ENCODE results near the gene ATXN1. TPM values are rescaled to one million over a fixed set of nuclear protein-coding genes. Genes with fewer than 3 reads are reported as not detected.

The ATXN1 gene
- total RNA-seq, 1 donor from 2014 or later = 3.9 TPM

DNA sequence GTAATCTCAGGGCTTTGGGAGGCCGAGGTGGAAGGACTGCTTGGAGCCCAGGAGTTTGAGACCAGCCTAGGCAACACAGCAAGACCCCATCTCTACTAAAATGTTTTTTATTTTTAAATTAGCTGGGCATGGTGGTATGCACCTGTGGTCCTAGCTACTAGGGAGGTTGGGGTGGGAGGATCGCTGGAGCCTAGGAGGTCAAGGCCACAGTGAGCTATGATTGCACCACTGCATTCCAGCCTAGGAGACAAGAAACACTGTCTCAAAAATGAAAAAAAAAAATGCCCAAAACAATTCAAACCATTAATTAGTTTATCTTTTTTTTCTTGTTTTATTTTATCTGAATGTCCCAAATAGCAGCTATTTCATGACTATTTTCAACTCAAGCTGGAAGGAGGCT is 437.1 kb downstream of the ATXN1 start:
- Mint-ChIP-seq H3K36me3 (ENCODE audit: low read depth) (no peaks in the 10 kb centered on the region), H3K27me3 (ENCODE audit: low read depth) (no peaks in the 10 kb centered on the region), H3K4me1 (peaks cover 24% of the 10 kb centered on the region), H3K4me3 (no peak overlapping the region), H3K27ac (ENCODE audit: unreplicated experiment) (no peak overlapping the region), H3K9me3 (peaks cover 2% of the 10 kb centered on the region)
- no peak for DNase-seq (ENCODE audit: low read depth, low spot score)
- TF ChIP-seq, protein P1, sequence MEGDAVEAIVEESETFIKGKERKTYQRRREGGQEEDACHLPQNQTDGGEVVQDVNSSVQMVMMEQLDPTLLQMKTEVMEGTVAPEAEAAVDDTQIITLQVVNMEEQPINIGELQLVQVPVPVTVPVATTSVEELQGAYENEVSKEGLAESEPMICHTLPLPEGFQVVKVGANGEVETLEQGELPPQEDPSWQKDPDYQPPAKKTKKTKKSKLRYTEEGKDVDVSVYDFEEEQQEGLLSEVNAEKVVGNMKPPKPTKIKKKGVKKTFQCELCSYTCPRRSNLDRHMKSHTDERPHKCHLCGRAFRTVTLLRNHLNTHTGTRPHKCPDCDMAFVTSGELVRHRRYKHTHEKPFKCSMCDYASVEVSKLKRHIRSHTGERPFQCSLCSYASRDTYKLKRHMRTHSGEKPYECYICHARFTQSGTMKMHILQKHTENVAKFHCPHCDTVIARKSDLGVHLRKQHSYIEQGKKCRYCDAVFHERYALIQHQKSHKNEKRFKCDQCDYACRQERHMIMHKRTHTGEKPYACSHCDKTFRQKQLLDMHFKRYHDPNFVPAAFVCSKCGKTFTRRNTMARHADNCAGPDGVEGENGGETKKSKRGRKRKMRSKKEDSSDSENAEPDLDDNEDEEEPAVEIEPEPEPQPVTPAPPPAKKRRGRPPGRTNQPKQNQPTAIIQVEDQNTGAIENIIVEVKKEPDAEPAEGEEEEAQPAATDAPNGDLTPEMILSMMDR (conservative IDR thresholded peaks at IDR 0.05) = no peak

DNA sequence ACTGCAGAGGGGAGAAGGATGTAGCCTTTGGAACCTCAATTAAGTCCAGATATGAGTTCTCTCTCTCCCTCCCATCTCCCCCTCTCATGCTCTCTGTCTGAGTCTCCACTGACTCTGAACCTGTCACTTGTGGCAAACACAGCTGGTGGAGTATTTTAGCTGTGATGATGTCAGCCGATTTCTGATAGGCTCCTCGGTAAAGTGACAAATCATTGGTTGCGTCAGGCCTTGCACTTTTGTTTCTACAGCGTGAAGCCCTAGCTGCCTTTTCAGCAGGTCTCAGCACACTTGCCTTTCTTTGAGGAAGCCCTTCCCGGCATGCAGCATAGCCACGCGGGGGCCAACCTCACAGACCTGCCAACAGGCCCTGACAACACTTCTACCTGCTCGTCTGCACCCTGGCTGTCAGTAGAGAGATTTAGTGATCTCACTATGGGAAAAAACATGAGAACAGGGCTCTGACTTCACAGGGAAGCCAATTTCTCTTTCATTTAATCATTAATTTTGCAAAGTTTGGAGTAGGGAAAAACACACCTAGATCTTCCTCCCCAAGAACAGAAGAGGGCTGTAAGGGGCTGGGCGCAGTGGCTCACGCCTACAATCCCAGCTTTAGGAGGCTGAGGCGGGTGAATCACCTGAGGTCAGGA is 438.5 kb downstream of the ATXN1 start:
- Mint-ChIP-seq H3K27me3 (ENCODE audit: low read depth) (no peaks in the 10 kb centered on the region), H3K36me3 (ENCODE audit: low read depth) (no peaks in the 10 kb centered on the region), H3K4me3 (no peak overlapping the region), H3K4me1 (peaks cover 26% of the 10 kb centered on the region), H3K27ac (ENCODE audit: unreplicated experiment) (peak overlapping the region; percentile 44), H3K9me3 (peaks cover 2% of the 10 kb centered on the region)
- DNase-seq (ENCODE audit: low read depth, low spot score) = no peak
- TF ChIP-seq, protein P1 (conservative IDR thresholded peaks at IDR 0.05) = no peak

DNA sequence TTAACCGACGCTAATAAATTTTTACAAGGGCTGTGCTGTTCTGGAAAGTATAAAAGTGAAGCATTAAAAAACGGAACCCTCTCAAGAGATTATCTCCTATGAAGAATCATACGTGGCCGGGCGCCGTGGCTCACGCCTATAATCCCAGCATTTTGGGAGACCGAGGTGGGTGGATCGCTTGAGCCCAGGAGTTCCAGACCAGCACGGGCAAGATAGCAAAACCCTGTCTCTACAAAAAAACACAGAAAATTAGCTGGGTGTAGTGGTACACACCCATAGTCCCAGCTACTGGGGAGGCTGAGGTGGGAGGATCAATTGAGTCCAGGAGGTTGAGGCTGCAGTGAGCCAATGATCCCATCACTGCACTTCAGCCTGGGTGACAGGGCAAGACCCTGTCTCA is 439.4 kb downstream of the ATXN1 start:
- Mint-ChIP-seq H3K27me3 (ENCODE audit: low read depth) (no peaks in the 10 kb centered on the region), H3K4me3 (no peak overlapping the region), H3K36me3 (ENCODE audit: low read depth) (no peaks in the 10 kb centered on the region), H3K9me3 (peaks cover 2% of the 10 kb centered on the region), H3K27ac (ENCODE audit: unreplicated experiment) (no peak overlapping the region), H3K4me1 (peaks cover 26% of the 10 kb centered on the region)
- DNase-seq (ENCODE audit: low read depth, low spot score) = no peak
- TF ChIP-seq, protein P1 (conservative IDR thresholded peaks at IDR 0.05) = no peak

DNA sequence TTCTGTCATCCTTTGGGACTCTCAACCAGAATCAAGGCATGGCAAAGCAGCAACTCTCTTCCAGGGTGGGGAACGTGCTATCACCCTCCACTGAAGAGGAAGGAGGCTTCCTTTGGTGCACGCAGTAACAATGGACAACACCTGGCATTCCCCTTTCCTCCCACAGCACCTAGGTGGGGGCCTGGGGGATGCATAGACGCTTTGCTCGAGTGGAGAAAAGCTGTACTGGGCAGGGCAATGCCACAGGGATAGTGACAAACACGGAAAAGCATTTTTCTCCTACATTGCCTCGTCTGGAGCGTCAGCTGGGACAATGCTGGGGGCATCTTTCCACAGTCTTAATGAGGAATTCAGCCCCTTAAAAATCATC is 439.9 kb downstream of the ATXN1 start:
- Mint-ChIP-seq H3K36me3 (ENCODE audit: low read depth) (no peaks in the 10 kb centered on the region), H3K27ac (ENCODE audit: unreplicated experiment) (no peak overlapping the region)
- DNase-seq (ENCODE audit: low read depth, low spot score) = no peak

DNA sequence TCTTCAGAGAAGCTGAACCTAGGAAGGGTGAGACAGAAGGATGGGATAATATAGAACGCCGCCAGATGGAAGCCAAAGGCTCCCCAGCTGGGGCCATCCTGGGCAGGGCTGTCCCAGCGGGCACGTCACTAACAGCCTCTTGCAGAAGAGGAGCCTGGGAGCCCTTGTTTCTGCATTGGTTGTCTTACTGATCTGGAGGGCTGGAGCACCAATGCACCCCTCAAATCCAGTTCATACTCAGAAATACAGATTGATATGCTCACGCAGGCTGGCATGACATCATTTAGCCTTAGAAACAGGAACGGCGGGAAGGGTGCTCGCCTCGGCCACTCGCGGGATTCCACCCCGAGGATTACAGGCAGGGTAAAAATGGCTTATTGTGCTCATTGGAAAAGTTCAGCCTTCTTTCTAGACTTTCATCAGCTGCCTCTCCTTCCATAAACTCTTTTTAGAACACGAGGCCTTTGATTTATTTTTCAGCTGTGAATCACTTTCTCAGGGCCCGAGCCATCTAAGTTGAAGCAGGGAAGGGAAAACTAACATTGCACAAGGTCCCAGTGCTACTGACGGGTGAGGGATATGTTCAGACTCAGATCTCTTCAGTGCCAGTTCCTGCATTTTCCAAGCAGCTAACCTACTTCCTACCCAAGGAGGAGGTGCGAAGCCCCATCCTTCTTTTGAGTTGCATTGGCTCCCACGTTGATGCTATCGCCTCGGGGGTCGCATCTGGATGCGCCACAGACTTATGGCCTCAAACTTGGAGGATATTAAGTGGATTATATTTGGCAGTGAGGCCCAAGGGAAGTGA is 440.5 kb downstream of the ATXN1 start:
- Mint-ChIP-seq H3K9me3 (peaks cover 2% of the 10 kb centered on the region), H3K36me3 (ENCODE audit: low read depth) (no peaks in the 10 kb centered on the region), H3K4me3 (no peak overlapping the region), H3K27ac (ENCODE audit: unreplicated experiment) (no peak overlapping the region), H3K4me1 (peaks cover 26% of the 10 kb centered on the region), H3K27me3 (ENCODE audit: low read depth) (no peaks in the 10 kb centered on the region)
- TF ChIP-seq, protein P1 (conservative IDR thresholded peaks at IDR 0.05) = no peak
- DNase-seq (ENCODE audit: low read depth, low spot score) = no peak

More for the DNA sequence above, 439.9 kb downstream of the ATXN1 start:
- H3K4me3 Mint-ChIP-seq = no peak overlapping the region
- TF ChIP-seq, protein P1 (conservative IDR thresholded peaks at IDR 0.05) = no peak
- no peaks in the 10 kb centered on the region for H3K27me3 Mint-ChIP-seq (ENCODE audit: low read depth)
- peaks cover 26% of the 10 kb centered on the region for H3K4me1 Mint-ChIP-seq
- H3K9me3 Mint-ChIP-seq = peaks cover 2% of the 10 kb centered on the region
